CD4-positive, alpha-beta T cell (primary cell): ENCODE measurements around the gene MAP1LC3B2. TPM values are rescaled to one million over a fixed set of nuclear protein-coding genes. Genes with fewer than 3 reads are reported as not detected.

Experiments used
- ATAC-seq: fragments of 200-7000 bp; cut with Tn5 transposase; one replicate; pipeline ENCODE4 v1.10.0; 2022; ENCODE audit warnings: mild to moderate bottlenecking; ENCODE audit not compliant: poor library complexity
- CTCF ChIA-PET: fragments of 350-600 bp; sonication (Branson Sonifier 250); formaldehyde crosslinking; loops from one replicate; lab custom pipeline; 2021; ENCODE audit warnings: antibody characterized with exemption, inconsistent platforms; lab: Charles Lee
- POLR2A ChIA-PET: fragments of 350-600 bp; sonication (Branson Sonifier 250); formaldehyde crosslinking; loops from one replicate; lab custom pipeline; 2021; ENCODE audit warnings: antibody characterized with exemption, inconsistent platforms; lab: Charles Lee
- DNase-seq, 14 experiments: peaks; one replicate each; pipeline ENCODE4 v3.0.0-alpha.2; 2013 to 2020; ENCODE audit warnings: mixed read lengths in 2 of 14
- H3K27ac ChIP-seq, 2 donors: one replicate each; pipeline versions ENCODE4 v1.5.1 to v1.7.0; 2013; ENCODE audit warnings: low read length in 2 of 2, low read depth in 1 of 2, mild to moderate bottlenecking in 1 of 2
- H3K27me3 ChIP-seq, 2 experiments: 1 replicate in 1 of 2; 2 replicates in 1 of 2; pipeline versions ENCODE4 v1.6.1 to v1.7.0; 2013; ENCODE audit warnings: low read length in 2 of 2, control low read depth in 1 of 2, mild to moderate bottlenecking in 1 of 2, moderate library complexity in 1 of 2; ENCODE audit not compliant: insufficient read depth in 2 of 2, control insufficient read depth in 1 of 2
- H3K36me3 ChIP-seq: one replicate; pipeline ENCODE4 v1.6.1; 2013; ENCODE audit warnings: low read length, control low read depth; ENCODE audit not compliant: insufficient read depth
- H3K4me1 ChIP-seq: one replicate; pipeline ENCODE4 v1.6.1; 2013; ENCODE audit warnings: low read length, control low read depth; ENCODE audit not compliant: insufficient read depth
- H3K4me3 ChIP-seq: one replicate; pipeline ENCODE4 v1.5.1; 2013; ENCODE audit warnings: mild to moderate bottlenecking, low read length, moderate library complexity
- H3K9me3 ChIP-seq, 2 experiments: 1 replicate in 1 of 2; 2 replicates in 1 of 2; pipeline versions ENCODE4 v1.6.1 to v1.7.0; 2013; ENCODE audit warnings: low read length in 2 of 2, mild to moderate bottlenecking in 2 of 2, control low read depth in 1 of 2, moderate library complexity in 1 of 2; ENCODE audit not compliant: control insufficient read depth in 1 of 2, insufficient read depth in 1 of 2
- H3K27ac Mint-ChIP-seq: one replicate; pipeline ENCODE4 v1.8.0; 2020; ENCODE audit warnings: mixed read lengths
- H3K27me3 Mint-ChIP-seq: one replicate; pipeline ENCODE4 v1.8.0; 2021; ENCODE audit warnings: mixed read lengths
- H3K36me3 Mint-ChIP-seq: one replicate; pipeline ENCODE4 v1.8.0; 2021; ENCODE audit warnings: low read depth, mixed read lengths
- H3K4me1 Mint-ChIP-seq: one replicate; pipeline ENCODE4 v1.8.0; 2021; ENCODE audit warnings: low read depth, mixed read lengths
- H3K4me3 Mint-ChIP-seq: one replicate; pipeline ENCODE4 v1.8.0; 2020; ENCODE audit warnings: mild to moderate bottlenecking, mixed read lengths
- H3K9me3 Mint-ChIP-seq: one replicate; pipeline ENCODE4 v1.8.0; 2020; ENCODE audit warnings: mixed read lengths
- intact Hi-C, 2 experiments: fragments of 100-400 bp; cut with DNase I in 1 of 2; cut with micrococcal nuclease in 1 of 2; formaldehyde crosslinking; loops; one replicate each; pipeline versions ENCODE4 v1.15.1 to v1.9.0; 2023 to 2025; cut with DNase I, micrococcal nuclease
- total RNA-seq, 174 experiments: library from RNA in 2 of 174; stranded (reverse) in 2 of 174; gene quantifications; one replicate each; pipeline ENCODE4 v1.2.3 and lab custom pipeline; 2021 to 2026
- TF ChIP-seq, protein P1 (sequence below): fragments of 200-600 bp; IDR thresholded peaks from one replicate; pipeline ENCODE4 v1.8.0; 2022; ENCODE audit warnings: antibody characterized with exemption, mild to moderate bottlenecking

Gene MAP1LC3B2
- total RNA-seq, 2 experiments from 2014 or later, result 1.5 to 2.1 TPM

DNA sequence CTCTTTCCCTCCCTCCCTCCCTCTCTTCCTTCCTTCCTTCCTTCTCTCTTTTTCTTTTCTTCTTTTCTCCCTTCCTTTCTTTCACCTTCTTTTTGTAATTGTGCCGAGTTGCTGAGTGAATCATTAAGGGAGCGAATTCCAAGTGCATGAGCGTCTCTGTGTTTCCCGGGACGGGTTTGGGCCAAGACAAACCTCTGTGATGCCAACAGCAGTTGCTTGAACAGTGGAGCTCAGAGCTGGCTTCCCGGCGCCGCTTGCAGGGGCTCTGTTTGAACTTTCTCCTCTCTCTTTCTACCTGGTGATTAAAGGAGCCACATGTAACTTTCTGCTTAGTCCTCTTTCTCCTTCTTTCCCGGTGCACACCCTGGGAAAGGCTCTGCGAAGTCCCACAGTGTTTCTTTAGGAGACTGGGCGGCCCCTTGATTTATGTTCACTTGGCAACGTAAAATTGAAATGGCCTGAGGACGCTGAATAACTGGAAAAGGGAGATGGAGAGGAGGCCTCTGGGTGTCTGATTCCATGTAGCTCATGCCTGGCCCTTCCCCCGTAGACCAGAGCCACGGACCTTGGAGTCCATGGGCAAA is 33.7 kb upstream of the MAP1LC3B2 start:
- no peak overlapping the region for H3K27ac Mint-ChIP-seq
- no peak overlapping the region for H3K4me3 Mint-ChIP-seq
- Histone ChIP-seq H3K4me1 (peaks cover 6% of the 10 kb centered on the region), H3K36me3 (no peaks in the 10 kb centered on the region), H3K4me3 (no peak overlapping the region), H3K27me3 (no peaks in the 10 kb centered on the region), H3K9me3 (no peaks in the 10 kb centered on the region), H3K27ac (no peak overlapping the region)
- ChIA-PET POLR2A (no interaction called here), CTCF (no interaction called here)
- intact Hi-C loops, result loop anchor here in 1 of 2 experiments (2.0 kb wide), 1 partner anchor 17 kb away; no protein-coding TSS in a partner anchor
- TF ChIP-seq, protein P1, sequence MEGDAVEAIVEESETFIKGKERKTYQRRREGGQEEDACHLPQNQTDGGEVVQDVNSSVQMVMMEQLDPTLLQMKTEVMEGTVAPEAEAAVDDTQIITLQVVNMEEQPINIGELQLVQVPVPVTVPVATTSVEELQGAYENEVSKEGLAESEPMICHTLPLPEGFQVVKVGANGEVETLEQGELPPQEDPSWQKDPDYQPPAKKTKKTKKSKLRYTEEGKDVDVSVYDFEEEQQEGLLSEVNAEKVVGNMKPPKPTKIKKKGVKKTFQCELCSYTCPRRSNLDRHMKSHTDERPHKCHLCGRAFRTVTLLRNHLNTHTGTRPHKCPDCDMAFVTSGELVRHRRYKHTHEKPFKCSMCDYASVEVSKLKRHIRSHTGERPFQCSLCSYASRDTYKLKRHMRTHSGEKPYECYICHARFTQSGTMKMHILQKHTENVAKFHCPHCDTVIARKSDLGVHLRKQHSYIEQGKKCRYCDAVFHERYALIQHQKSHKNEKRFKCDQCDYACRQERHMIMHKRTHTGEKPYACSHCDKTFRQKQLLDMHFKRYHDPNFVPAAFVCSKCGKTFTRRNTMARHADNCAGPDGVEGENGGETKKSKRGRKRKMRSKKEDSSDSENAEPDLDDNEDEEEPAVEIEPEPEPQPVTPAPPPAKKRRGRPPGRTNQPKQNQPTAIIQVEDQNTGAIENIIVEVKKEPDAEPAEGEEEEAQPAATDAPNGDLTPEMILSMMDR, result no peak
- ATAC-seq (no peak), DNase-seq (no peak)
- no peaks in the 10 kb centered on the region for H3K36me3 Mint-ChIP-seq
- H3K9me3 Mint-ChIP-seq, result no peaks in the 10 kb centered on the region
- no peaks in the 10 kb centered on the region for H3K27me3 Mint-ChIP-seq
- peaks cover 9% of the 10 kb centered on the region for H3K4me1 Mint-ChIP-seq

DNA sequence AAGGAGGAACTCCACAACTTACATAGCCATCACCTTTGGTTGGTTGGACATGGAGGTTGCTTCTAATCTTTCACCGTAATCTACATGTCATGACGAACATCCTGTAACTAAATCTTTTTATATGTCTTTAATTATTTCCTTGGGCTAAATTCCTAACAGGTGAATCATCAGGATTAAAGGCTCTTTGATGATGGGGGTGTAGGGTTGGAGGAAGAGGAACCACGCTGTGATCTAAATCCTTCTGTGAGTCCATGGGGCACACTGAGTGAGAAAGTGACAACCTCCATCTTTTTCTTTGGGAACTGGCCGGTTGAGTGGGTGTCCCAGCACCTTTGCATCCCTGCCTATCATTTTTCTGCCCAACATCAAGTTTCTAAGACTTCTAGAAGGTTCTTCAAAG is 31.1 kb upstream of the MAP1LC3B2 start:
- CTCF ChIA-PET, result no interaction called here
- Mint-ChIP-seq H3K4me3 (no peak overlapping the region), H3K36me3 (no peaks in the 10 kb centered on the region), H3K9me3 (no peaks in the 10 kb centered on the region), H3K27me3 (no peaks in the 10 kb centered on the region), H3K4me1 (peaks cover 12% of the 10 kb centered on the region), H3K27ac (no peak overlapping the region)
- H3K4me3 ChIP-seq, result no peak overlapping the region
- H3K4me1 ChIP-seq, result peaks cover 9% of the 10 kb centered on the region
- no peaks in the 10 kb centered on the region for H3K9me3 ChIP-seq
- POLR2A ChIA-PET, result no interaction called here
- H3K27ac ChIP-seq, result no peak overlapping the region
- TF ChIP-seq, protein P1, result no peak
- intact Hi-C loops, result no loop called here
- no peak for DNase-seq
- no peak for ATAC-seq
- no peaks in the 10 kb centered on the region for H3K27me3 ChIP-seq
- H3K36me3 ChIP-seq, result no peaks in the 10 kb centered on the region

GRCh38 chr12:116528498-116528897 is 30.7 kb upstream of the MAP1LC3B2 start:
- Histone ChIP-seq H3K36me3 (no peaks in the 10 kb centered on the region), H3K27me3 (no peaks in the 10 kb centered on the region), H3K4me3 (no peak overlapping the region), H3K27ac (no peak overlapping the region), H3K4me1 (peaks cover 13% of the 10 kb centered on the region), H3K9me3 (no peaks in the 10 kb centered on the region)
- TF ChIP-seq, protein P1, result no peak
- intact Hi-C loops, result no loop called here
- H3K36me3 Mint-ChIP-seq, result no peaks in the 10 kb centered on the region
- no peak for ATAC-seq
- H3K9me3 Mint-ChIP-seq, result no peaks in the 10 kb centered on the region
- CTCF ChIA-PET, result no interaction called here
- no peaks in the 10 kb centered on the region for H3K27me3 Mint-ChIP-seq
- H3K27ac Mint-ChIP-seq, result no peak overlapping the region
- no peak overlapping the region for H3K4me3 Mint-ChIP-seq
- DNase-seq, result no peak
- peaks cover 16% of the 10 kb centered on the region for H3K4me1 Mint-ChIP-seq
- POLR2A ChIA-PET, result no interaction called here
